Mononuclear cell (primary cell): ENCODE data around the gene TUSC2. TPM values are rescaled to one million over a fixed set of nuclear protein-coding genes. Genes with fewer than 3 reads are reported as not detected.

Source experiments
- H3K27me3 ChIP-seq: 2 replicates; pipeline ENCODE4 v1.6.0; 2011; ENCODE audit warnings: low read length, control low read depth; ENCODE audit not compliant: insufficient read depth
- H3K4me1 ChIP-seq: 2 replicates; pipeline ENCODE4 v1.5.1; 2011; ENCODE audit warnings: mild to moderate bottlenecking, low read length, control low read depth; ENCODE audit not compliant: insufficient read depth
- H3K4me3 ChIP-seq: 2 replicates; pipeline ENCODE4 v1.5.1; 2011; ENCODE audit warnings: mild to moderate bottlenecking, low read length, moderate library complexity
- H3K9me3 ChIP-seq: 2 replicates; pipeline ENCODE4 v1.5.1; 2011; ENCODE audit warnings: low read depth, mild to moderate bottlenecking, control low read depth, low read length
- total RNA-seq: library from RNA; depleted of rRNA; stranded (reverse); fragments of >200 nt; gene quantifications from one replicate; pipeline ENCODE4 v1.2.3, GENCODE V29; 2012

Gene TUSC2, protein sequence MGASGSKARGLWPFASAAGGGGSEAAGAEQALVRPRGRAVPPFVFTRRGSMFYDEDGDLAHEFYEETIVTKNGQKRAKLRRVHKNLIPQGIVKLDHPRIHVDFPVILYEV
- total RNA-seq = 15.3 TPM

DNA sequence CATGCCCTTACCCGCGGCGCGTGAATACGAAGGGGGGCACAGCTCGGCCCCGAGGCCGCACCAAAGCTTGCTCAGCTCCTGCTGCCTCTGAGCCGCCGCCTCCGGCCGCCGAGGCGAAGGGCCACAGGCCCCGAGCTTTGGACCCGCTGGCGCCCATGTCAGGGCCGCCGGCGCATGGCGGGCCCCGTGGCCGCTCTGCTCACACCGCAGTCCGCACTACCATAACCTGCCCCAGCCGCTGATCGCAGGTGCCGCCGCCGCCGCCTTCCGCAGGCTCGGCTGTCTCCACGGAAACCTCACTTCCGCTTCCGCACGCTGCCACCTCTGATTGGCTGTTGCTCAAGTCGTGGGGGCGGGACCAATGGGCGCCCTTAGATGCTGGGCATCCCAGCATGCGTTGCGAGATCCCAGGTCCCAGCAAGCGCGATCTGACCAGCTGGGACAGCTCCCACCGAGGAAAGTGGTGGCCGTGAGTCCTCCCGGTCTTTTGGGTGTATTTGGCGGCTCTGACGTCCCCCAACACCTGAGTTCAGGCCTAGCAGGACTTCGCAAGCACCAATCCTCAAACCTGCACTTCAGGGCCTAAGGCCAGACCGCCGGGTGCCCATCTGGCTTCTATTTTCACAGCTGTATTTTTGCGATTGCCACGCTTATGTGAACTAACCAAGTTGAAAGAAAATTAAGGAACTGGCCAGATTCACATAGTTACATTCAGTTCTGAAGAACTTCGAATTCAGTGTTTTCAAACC lies at the start of gene TUSC2:
TSS of gene TUSC2 (minus strand) at position 281 of the 749 bp plus-strand sequence. CDS start at position 157, 124 bp downstream.
- Histone ChIP-seq H3K4me1 (peaks cover 57% of the 10 kb centered on the region), H3K9me3 (no peaks in the 10 kb centered on the region), H3K4me3 (peak within 1 kb of the TSS; percentile 78), H3K27me3 (no peaks in the 10 kb centered on the region)

DNA sequence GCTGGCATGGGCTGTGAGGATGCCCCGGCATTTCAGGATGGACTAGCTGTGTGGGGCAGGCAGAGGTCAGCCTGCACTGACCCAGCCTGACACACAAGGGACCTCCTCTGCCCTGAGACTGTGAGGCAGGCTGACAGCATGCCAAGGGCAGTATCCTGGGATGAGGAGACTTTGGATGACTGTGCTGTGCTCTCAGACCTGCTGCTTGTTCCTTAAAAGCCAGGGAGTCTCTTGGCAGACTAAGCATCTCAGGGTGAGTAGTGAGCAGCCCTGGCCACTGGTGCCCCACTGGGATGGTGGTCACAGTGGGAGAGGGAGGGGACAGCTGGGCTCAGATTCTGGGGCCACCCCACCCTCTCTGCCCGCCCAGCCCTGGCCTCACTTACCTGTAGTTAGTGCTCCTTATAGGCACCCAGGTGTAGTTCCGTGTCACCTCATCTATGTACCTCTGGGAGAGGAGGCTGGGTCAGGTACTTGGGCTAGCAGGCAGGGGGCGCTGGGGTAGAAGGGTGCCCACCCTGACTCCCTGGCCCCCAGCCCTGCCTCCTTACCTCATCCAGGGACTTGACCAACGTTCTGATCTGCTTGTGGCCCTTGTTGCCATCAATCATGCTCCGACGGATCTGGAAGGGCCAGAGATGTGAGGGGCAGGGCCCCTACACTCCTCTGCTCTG lies 47.4 kb upstream of the TUSC2 start:
- Histone ChIP-seq H3K4me3 (no peak overlapping the region), H3K4me1 (no peaks in the 10 kb centered on the region), H3K27me3 (no peaks in the 10 kb centered on the region), H3K9me3 (no peaks in the 10 kb centered on the region)

DNA sequence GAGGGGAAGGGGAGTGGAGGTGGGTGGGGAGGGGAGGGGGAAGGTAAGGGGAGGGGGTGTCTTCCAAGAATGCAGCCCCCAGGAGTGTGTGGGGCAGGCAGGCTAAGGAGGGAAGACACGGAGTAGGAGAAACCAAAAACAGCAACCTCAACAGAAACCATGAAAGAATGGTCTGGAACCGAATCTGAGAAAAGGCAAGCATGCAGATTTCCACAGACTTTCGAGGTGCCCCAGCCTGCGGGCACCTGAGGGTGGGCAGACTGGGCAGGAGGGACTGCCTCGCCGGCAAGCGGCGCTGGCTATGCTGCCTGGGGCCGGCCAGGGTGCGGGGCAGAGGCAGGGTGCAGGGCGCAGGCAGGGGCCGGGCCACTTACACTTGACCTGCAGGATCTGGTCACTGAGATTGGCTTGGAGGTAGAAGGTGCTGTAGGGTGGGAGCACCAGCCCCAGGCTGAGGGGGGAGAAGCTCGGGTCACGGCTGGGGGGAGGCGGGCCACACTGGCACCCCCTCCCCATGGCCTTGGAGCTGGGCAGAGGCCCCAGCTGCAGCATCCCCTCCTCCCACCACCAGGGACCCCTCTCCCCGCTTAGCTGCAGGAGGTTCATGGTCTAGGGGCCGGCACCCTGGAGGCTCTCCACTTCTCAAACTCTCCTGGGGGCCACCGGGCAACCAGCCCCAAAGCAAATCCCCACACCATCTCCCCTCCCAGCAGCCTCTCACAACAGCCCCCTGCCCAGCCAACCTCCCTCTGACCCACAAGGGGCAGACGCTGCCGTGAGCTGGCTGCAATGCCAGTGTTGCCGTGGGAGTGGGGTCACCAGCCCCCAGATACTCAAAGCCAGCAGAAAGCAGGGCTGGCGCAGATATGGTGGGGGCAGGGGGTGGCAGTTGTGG lies 46.6 kb upstream of the TUSC2 start:
- Histone ChIP-seq H3K4me3 (no peak overlapping the region), H3K4me1 (no peaks in the 10 kb centered on the region), H3K27me3 (no peaks in the 10 kb centered on the region), H3K9me3 (no peaks in the 10 kb centered on the region)

DNA sequence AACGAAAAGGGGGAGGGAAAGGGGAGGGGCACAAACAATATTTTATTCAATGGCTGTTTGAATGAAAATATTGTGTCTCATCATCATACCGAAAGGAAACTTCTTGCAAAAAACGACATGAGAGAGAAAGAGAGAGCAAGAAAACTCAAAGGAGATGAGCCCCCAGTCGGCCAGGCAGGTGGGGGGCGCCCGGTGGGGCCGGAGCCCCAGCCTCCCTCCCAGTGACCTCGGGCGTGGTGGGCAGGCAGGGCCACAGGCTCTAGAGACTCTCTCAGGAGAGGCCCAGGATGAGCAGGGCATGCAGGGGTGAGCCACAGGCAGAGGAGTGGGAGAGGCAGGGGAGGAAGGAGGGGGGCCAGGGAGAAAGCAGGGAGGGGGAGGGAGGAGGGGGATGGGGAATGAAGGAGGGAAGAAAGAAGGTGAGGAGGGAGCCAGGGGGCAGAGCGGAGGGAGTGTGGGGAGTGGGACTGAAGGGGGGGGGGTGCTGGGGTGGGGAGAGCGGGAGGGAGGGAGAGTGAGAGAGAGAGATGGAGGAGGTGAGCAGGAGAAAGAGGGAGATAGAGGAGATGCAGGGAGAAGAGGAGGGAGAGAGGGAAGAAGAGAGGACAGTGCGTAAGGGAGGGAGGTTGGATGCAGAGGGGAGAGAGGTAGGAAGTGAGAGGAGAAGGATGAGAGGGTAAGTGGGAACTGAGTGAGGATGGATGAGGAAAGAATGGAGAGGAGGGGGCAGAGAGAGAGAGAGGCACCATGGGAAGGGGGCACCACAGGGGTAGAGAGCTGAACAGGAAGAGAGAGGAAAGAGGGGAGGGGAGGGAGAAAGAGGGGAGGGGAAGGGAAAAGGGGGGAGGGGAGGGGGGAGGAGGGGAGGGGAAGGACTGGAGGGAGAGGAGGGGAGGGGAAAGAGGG lies 45.4 kb upstream of the TUSC2 start:
- H3K27me3 ChIP-seq = no peaks in the 10 kb centered on the region
- H3K4me3 ChIP-seq = no peak overlapping the region
- no peaks in the 10 kb centered on the region for H3K4me1 ChIP-seq
- H3K9me3 ChIP-seq = no peaks in the 10 kb centered on the region

DNA sequence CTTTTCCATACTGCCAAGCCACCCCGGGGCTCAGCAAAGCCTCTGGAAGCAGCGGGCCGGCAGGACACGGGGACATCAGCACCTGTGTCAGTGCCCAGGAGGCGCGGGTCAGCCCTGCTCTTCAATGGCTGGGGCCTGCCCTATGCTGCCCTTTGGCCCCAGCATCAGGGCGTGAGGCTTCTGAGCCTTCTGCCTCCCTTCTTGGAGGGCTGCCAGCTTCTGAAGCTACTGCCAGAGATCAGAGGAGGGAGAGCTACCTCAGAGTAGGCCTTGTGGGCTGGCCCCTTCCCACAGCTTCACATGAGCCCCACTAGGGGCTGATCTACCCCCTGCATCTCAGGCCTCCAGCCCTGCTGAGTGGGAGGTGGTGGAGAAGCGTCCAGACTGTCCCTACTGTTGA lies 44.3 kb upstream of the TUSC2 start:
- no peaks in the 10 kb centered on the region for H3K27me3 ChIP-seq
- no peaks in the 10 kb centered on the region for H3K9me3 ChIP-seq
- no peak overlapping the region for H3K4me3 ChIP-seq
- H3K4me1 ChIP-seq = no peaks in the 10 kb centered on the region

DNA sequence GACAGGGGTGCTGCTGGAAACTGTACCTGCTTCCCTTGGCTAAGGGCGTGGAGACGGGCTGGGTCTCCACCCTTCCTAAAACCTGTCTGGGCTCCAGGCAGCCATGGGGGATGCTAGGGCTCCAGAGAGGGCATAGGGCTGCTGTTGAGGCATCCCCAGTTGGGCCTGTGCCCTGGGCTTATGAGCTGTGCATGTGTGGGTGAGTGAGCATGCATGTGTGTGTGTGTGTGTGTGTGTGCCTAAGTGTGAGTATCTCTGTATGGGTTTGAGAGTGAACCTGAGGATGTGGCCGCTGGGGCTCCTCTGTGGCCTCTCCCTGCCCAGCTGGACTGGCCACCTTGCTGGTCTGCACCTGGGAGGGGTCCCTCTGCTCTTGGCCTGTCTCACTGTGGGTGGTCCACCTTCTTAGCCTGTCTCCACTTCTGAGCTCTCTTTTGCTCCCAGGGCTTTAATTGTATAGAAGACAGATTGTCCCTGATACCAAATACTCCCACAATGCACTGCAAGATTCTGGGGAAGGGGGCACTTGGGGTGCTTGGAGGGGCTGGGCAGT lies 43.2 kb upstream of the TUSC2 start:
- H3K4me1 ChIP-seq = peaks cover 2% of the 10 kb centered on the region
- H3K4me3 ChIP-seq = no peak overlapping the region
- no peaks in the 10 kb centered on the region for H3K27me3 ChIP-seq
- no peaks in the 10 kb centered on the region for H3K9me3 ChIP-seq

DNA sequence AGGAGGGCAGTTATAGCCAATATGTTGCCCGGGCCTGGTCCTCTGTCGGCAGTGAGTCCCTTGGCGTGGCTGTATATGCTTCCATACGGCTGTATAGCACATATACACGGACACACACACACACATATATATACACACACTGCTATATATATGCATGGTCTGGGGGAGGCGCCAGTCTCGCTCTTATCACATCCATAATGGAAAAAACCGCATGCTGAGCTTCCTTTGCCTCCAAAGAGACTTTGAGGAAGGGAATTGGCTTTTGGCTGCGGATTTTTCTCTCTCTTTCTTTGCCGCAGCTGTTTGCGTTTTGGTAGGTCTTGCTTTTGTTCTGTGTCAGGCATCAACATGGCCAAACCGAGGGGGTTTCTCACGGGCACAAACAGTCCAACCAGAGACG lies 42.6 kb upstream of the TUSC2 start:
- H3K4me1 ChIP-seq = peaks cover 8% of the 10 kb centered on the region
- H3K9me3 ChIP-seq = no peaks in the 10 kb centered on the region
- H3K27me3 ChIP-seq = no peaks in the 10 kb centered on the region
- H3K4me3 ChIP-seq = no peak overlapping the region

DNA sequence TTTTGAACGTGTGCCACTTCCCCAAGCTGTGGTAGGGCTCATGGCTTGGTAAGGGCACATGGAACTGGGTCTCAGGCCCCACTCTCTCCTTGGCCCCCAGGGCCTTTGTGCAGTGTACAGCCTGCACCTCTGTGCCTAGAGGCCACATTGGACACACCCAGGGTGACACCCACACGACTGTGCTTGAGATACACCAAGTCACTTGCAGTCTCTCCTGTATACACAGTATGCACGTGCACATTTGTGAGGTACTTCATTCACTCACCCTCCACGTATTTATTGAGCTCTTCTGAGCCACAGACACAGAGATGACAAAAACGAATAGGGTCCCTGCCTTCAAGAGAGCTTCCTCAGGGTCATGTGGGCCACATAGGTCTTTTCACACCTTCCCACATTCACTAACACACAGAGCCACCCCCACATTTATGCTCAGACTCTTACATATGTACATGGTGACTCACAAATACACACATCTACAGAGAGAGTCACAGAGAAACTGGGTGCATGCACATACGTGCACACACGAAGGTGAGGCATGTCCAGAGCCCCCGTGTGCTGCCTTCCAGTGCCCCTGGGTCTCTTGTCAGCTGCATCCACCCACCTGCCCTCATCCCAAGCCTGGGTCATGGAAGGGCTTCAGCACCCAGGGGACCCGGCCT lies 41.1 kb upstream of the TUSC2 start:
- Histone ChIP-seq H3K27me3 (no peaks in the 10 kb centered on the region), H3K4me1 (peaks cover 18% of the 10 kb centered on the region), H3K9me3 (no peaks in the 10 kb centered on the region), H3K4me3 (no peak overlapping the region)

DNA sequence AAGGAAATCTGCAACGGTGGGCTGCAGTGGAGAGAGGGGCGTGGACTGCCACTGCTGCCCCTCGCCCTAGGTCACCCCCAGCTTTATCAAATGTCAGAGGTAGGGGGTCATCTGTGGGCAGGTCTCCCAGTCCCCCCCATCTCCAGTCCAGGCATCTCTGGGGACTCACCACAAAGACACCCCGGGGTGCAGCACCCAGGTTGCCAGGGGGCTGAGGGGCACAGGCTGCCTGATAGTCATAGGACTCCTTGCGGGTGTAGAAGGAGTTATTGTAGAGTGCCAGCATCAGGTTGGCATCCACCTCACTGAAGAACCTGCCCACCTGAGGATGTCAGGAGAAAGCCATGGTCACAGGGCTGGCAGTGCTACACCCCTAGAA lies 37.8 kb upstream of the TUSC2 start:
- Histone ChIP-seq H3K9me3 (no peaks in the 10 kb centered on the region), H3K4me1 (peaks cover 19% of the 10 kb centered on the region), H3K27me3 (no peaks in the 10 kb centered on the region), H3K4me3 (peak overlapping the region; percentile 55)

DNA sequence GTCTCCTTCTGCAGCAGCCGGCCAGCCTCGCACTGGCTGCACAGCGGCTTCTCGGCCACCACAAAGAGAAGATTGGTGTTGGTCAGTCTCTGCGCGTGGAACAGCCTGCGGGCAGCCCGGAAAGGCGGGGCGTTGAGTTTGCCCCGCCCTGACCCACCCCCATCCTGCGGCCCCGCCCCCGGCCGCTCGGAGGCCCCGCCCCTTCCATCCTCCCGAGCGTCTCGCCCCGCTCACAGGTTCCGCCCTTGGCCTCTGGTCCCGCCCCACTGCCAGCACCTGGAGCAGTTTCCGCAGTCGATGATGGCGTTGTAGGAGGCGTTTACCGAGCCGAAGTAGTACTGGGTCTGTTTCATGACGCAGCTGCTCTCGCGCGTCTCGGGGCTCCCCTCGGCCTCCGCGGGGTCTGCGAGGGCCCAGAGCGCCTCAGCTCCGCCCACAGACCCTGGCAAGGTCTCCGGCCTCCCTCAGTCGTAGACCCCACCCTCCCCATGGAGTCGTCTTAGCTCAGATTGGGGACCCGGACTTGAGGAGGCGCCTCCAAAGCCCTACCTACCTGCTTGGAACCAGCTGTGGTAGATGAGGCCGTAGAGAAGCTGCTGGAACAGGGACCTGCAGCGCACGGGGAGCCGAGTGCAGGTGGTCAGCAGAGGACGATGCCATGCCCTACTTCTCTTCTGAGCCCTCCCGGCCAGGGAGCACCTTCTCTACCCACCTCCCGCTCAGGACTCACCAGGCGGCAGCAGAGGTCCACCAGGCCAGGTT lies 37.2 kb upstream of the TUSC2 start:
- no peaks in the 10 kb centered on the region for H3K9me3 ChIP-seq
- no peaks in the 10 kb centered on the region for H3K27me3 ChIP-seq
- peaks cover 19% of the 10 kb centered on the region for H3K4me1 ChIP-seq
- H3K4me3 ChIP-seq = peak overlapping the region; percentile 55

DNA sequence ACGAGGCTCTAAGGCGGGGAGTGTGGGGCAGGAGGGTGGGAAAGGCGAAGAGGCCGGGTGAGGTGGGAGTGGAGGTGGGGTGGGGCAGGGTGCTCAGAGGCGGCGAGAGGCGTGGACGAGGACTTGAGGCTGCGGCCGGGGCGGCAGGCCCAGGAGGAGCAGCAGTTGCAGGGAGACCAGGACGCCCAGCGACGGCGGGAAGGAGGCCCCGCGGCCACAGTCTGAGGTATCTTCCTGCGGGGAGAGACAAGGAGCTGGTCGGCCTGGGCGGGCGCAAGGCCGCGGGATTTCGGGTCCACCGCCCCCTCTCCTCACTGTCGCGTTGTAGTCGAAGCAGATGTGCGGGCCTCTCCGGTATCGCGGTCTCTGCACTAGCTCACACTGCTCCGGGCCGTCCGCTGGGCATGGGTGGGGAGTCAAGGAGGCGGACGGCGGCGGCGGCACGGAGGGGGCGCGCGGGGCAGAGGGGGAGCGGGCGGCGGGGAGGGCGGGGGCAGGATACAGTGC lies 36.6 kb upstream of the TUSC2 start:
- no peaks in the 10 kb centered on the region for H3K27me3 ChIP-seq
- peaks cover 22% of the 10 kb centered on the region for H3K4me1 ChIP-seq
- no peaks in the 10 kb centered on the region for H3K9me3 ChIP-seq
- H3K4me3 ChIP-seq = no peak overlapping the region

DNA sequence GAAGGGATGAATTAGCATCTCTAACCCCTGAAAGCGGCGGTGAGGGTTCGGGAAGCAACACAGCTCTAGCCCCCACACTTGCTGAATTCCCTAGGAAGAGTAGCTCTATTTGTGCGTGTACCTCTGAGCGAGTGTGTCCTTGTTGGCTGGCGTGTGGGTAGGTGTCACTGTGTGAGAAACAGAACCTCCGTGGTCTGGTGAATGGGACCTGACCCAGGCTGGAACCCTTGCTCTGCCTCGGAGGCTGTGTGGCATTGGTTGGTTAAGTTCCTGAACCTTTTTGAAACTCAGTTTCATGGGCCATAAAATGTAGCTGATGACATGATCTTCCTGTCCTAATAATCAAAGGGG lies 31.7 kb upstream of the TUSC2 start:
- H3K4me1 ChIP-seq = peaks cover 47% of the 10 kb centered on the region
- H3K4me3 ChIP-seq = peak overlapping the region; percentile 66
- no peaks in the 10 kb centered on the region for H3K9me3 ChIP-seq
- no peaks in the 10 kb centered on the region for H3K27me3 ChIP-seq
